ENCODE measurements around the gene BRD8. TPM values are rescaled to one million over a fixed set of nuclear protein-coding genes. Genes with fewer than 3 reads are reported as not detected.

BRD8 gene
- total and polyA plus RNA-seq, 2 experiments from 2014 or later, result 39.2 to 50.7 TPM

GRCh38 chr5:138107213-138107612, 71.2 kb downstream of the BRD8 start:
- H3K9me2 ChIP-seq (replicated peaks; ENCODE audit: insufficient read depth), result no peaks in the 10 kb centered on the region
- no peaks in the 10 kb centered on the region for H3K9me3 ChIP-seq (ENCODE audit: low read depth)
- no peak overlapping the region for H3K27ac ChIP-seq
- no peaks in the 10 kb centered on the region for H4K20me1 ChIP-seq (ENCODE audit: insufficient read depth, poor library complexity, severe bottlenecking)
- H3K4me3 ChIP-seq, result no peak overlapping the region
- TF ChIP-seq EZH2 (IDR thresholded peaks at IDR 0.05; ENCODE audit: borderline replicate concordance) (no peak), EZH2phosphoT487 (IDR thresholded peaks at IDR 0.05; ENCODE audit: low read depth, severe bottlenecking, unreplicated experiment) (no peak)
- TF ChIP-seq, protein P1, sequence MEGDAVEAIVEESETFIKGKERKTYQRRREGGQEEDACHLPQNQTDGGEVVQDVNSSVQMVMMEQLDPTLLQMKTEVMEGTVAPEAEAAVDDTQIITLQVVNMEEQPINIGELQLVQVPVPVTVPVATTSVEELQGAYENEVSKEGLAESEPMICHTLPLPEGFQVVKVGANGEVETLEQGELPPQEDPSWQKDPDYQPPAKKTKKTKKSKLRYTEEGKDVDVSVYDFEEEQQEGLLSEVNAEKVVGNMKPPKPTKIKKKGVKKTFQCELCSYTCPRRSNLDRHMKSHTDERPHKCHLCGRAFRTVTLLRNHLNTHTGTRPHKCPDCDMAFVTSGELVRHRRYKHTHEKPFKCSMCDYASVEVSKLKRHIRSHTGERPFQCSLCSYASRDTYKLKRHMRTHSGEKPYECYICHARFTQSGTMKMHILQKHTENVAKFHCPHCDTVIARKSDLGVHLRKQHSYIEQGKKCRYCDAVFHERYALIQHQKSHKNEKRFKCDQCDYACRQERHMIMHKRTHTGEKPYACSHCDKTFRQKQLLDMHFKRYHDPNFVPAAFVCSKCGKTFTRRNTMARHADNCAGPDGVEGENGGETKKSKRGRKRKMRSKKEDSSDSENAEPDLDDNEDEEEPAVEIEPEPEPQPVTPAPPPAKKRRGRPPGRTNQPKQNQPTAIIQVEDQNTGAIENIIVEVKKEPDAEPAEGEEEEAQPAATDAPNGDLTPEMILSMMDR (IDR thresholded peaks at IDR 0.05; ENCODE audit: poor library complexity), result no peak
- WGBS (ENCODE audit: low lambda C conversion rate, missing lambda C conversion rate), result 68% methylated on average over 1 of the region's 1 CpG
- no peaks in the 10 kb centered on the region for H3K36me3 ChIP-seq (replicated peaks; ENCODE audit: insufficient read depth, low read depth)
- peaks cover 13% of the 10 kb centered on the region for H3K27me3 ChIP-seq
- H3K4me1 ChIP-seq (ENCODE audit: insufficient read depth), result no peaks in the 10 kb centered on the region
- no peak for DNase-seq (ENCODE audit: low spot score)
- H3K4me2 ChIP-seq, result peak overlapping the region; percentile 27
- H3K79me2 ChIP-seq, result no peaks in the 10 kb centered on the region
- H2AFZ ChIP-seq, result no peak overlapping the region

DNA sequence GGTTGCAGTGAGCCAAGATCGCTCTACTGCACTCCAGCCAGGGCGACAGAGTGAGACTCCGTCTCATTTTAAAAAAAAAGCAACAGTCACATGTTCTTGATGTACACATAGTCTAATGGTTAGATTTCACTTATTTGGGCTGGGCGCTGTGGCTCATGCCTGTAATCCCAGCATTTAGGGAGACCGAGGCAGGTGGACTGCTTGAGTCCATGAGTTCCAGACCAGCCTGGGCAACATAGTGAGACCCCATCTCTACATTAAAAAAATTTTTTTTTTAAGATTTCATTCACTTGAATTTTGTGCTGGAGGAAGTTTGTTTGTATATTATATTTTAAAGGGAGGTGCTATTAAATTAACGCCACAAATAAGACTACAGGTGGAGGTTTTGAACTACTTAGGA, 72.7 kb downstream of the BRD8 start:
- Histone ChIP-seq H3K4me1 (ENCODE audit: insufficient read depth) (no peaks in the 10 kb centered on the region), H3K4me3 (no peak overlapping the region), H3K9me3 (ENCODE audit: low read depth) (no peaks in the 10 kb centered on the region), H3K79me2 (no peaks in the 10 kb centered on the region), H3K27me3 (peaks cover 10% of the 10 kb centered on the region), H3K9me2 (replicated peaks; ENCODE audit: insufficient read depth) (no peaks in the 10 kb centered on the region), H3K27ac (no peak overlapping the region), H4K20me1 (ENCODE audit: insufficient read depth, poor library complexity, severe bottlenecking) (no peaks in the 10 kb centered on the region), H3K36me3 (replicated peaks; ENCODE audit: insufficient read depth, low read depth) (no peaks in the 10 kb centered on the region), H2AFZ (no peak overlapping the region), H3K4me2 (no peak overlapping the region)
- DNase-seq (ENCODE audit: low spot score), result no peak
- TF ChIP-seq EZH2phosphoT487 (IDR thresholded peaks at IDR 0.05; ENCODE audit: low read depth, severe bottlenecking, unreplicated experiment), result no peak
- TF ChIP-seq, protein P1 (IDR thresholded peaks at IDR 0.05; ENCODE audit: poor library complexity), result no peak
- TF ChIP-seq EZH2 (IDR thresholded peaks at IDR 0.05; ENCODE audit: borderline replicate concordance), result no peak
- 97% methylated on average over 6 of the region's 6 CpGs for WGBS (ENCODE audit: low lambda C conversion rate, missing lambda C conversion rate)

DNA sequence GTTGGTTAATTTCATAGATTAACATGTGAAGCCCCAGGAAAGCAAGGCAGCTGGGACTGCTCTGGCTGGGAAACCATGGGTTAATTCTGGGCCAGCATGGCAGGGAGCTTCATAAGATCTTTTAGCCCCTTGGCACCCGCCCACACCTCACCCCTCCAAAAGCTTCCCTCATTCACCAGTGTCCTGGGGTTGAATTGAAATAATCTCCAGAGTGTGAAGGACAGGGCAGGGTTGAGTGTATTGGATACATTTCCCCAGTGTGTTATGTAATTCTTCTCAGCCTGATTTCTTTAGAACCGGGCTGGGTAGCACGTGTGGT, 75.2 kb downstream of the BRD8 start:
- 6% methylated on average over 3 of the region's 3 CpGs for WGBS (ENCODE audit: low lambda C conversion rate, missing lambda C conversion rate)

More for the DNA sequence above, 75.2 kb downstream of the BRD8 start:
- H3K4me3 ChIP-seq, result no peak overlapping the region
- no peak overlapping the region for H3K4me2 ChIP-seq
- no peaks in the 10 kb centered on the region for H3K4me1 ChIP-seq (ENCODE audit: insufficient read depth)
- no peaks in the 10 kb centered on the region for H3K36me3 ChIP-seq (replicated peaks; ENCODE audit: insufficient read depth, low read depth)
- no peaks in the 10 kb centered on the region for H4K20me1 ChIP-seq (ENCODE audit: insufficient read depth, poor library complexity, severe bottlenecking)
- no peaks in the 10 kb centered on the region for H3K9me2 ChIP-seq (replicated peaks; ENCODE audit: insufficient read depth)
- H2AFZ ChIP-seq, result no peak overlapping the region
- H3K79me2 ChIP-seq, result no peaks in the 10 kb centered on the region
- no peak overlapping the region for H3K27ac ChIP-seq
- no peak for DNase-seq (ENCODE audit: low spot score)
- no peaks in the 10 kb centered on the region for H3K9me3 ChIP-seq (ENCODE audit: low read depth)
- no peaks in the 10 kb centered on the region for H3K27me3 ChIP-seq
- TF ChIP-seq, protein P1 (IDR thresholded peaks at IDR 0.05; ENCODE audit: poor library complexity), result no peak
- TF ChIP-seq EZH2 (IDR thresholded peaks at IDR 0.05; ENCODE audit: borderline replicate concordance), result no peak
- TF ChIP-seq EZH2phosphoT487 (IDR thresholded peaks at IDR 0.05; ENCODE audit: low read depth, severe bottlenecking, unreplicated experiment), result no peak
